Lung (tissue), 12 donors: ENCODE results near the gene JOSD2. TPM values are rescaled to one million over a fixed set of nuclear protein-coding genes. Genes with fewer than 3 reads are reported as not detected.

Source experiments
- ATAC-seq: fragments of 200-7000 bp; cut with Tn5 transposase; one replicate; pipeline ENCODE4 v1.9.1; 2020; ENCODE audit warnings: moderate number of reproducible peaks; ENCODE audit not compliant: insufficient read depth, low FRiP score
- DNase-seq, 3 donors: peaks; one replicate each; pipeline ENCODE4 v3.0.0-alpha.2; 2013 to 2017
- H3K27ac ChIP-seq, 2 donors: one replicate each; pipeline ENCODE4 v1.5.1; 2013; ENCODE audit warnings: mild to moderate bottlenecking in 2 of 2, moderate library complexity in 2 of 2, control low read depth in 1 of 2, inconsistent platforms in 1 of 2, low read depth in 1 of 2, low read length in 1 of 2
- H3K27me3 ChIP-seq, 3 donors: one replicate each; pipeline ENCODE4 v1.5.1; 2013; ENCODE audit warnings: low read length in 2 of 3; ENCODE audit not compliant: control insufficient read depth in 3 of 3, insufficient read depth in 3 of 3
- H3K36me3 ChIP-seq, 4 donors: one replicate each; pipeline ENCODE4 v1.5.1; 2013; ENCODE audit warnings: low read length in 4 of 4, mild to moderate bottlenecking in 1 of 4, moderate library complexity in 1 of 4; ENCODE audit not compliant: control insufficient read depth in 4 of 4, insufficient read depth in 4 of 4
- H3K4me1 ChIP-seq, 5 donors: one replicate each; pipeline ENCODE4 v1.5.1; 2013; ENCODE audit warnings: low read length in 5 of 5, mild to moderate bottlenecking in 2 of 5, moderate library complexity in 1 of 5; ENCODE audit not compliant: control insufficient read depth in 5 of 5, insufficient read depth in 5 of 5
- H3K4me3 ChIP-seq: one replicate; pipeline ENCODE4 v1.5.1; 2013; ENCODE audit warnings: mild to moderate bottlenecking, control low read depth, moderate library complexity
- H3K9ac ChIP-seq, 2 donors: one replicate each; pipeline ENCODE4 v1.5.1; 2013; ENCODE audit warnings: low read length in 2 of 2, control low read depth in 1 of 2; ENCODE audit not compliant: insufficient read depth in 1 of 2
- H3K9me3 ChIP-seq, 4 donors: one replicate each; pipeline ENCODE4 v1.5.1; 2013; ENCODE audit warnings: low read length in 3 of 4, mild to moderate bottlenecking in 1 of 4, moderate library complexity in 1 of 4; ENCODE audit not compliant: control insufficient read depth in 4 of 4, insufficient read depth in 3 of 4
- CTCF ChIP-seq: IDR thresholded peaks from 2 replicates; pipeline ENCODE4 v1.5.1; 2012; ENCODE audit warnings: mild to moderate bottlenecking; ENCODE audit errors: control extremely low read depth, extremely low read depth
- WGBS, 2 donors: extraction: QIAGEN DNeasy Blood & Tissue Kit; methylation state at CpG; one replicate each; pipeline ENCODE4 v1.1.7; 2013; 5-methylcytosine and 5-hydroxymethylcytosine counted together
- polyA plus RNA-seq, 2 donors: library from polyadenylated mRNA; stranded (reverse); fragments of 200-250 nt; gene quantifications; one replicate each; pipeline ENCODE4 v1.2.1, GENCODE V29; 2013
- total RNA-seq, 2 donors: library from RNA; depleted of rRNA in 1 of 2; stranded (reverse); fragments of >200 nt in 1 of 2; gene quantifications; one replicate each; pipeline ENCODE4 v1.2.1, GENCODE V29; 2014 to 2021
- donor health status: control.
- donor health status: control.
- donor health status: Bipolar disorder and iron deficiency.
- donor health status: healthy.
- donor health status: DM: yes; HTN: yes; CAD: no.

The JOSD2 gene
- total and polyA plus RNA-seq, 4 donors, result 9.8 to 76.8 (median 63.5) TPM

- no peak for TF ChIP-seq CTCF
- Histone ChIP-seq H3K27me3 (no peaks in the 10 kb centered on the region), H3K9me3 (peaks cover 0 to 1% (median 0%) of the 10 kb centered on the region in 4 donors), H3K9ac (no peak overlapping the region), H3K36me3 (peaks cover 0 to 8% (median 0%) of the 10 kb centered on the region in 4 donors), H3K27ac (no peak overlapping the region), H3K4me3 (no peak overlapping the region), H3K4me1 (peaks cover 0 to 10% (median 0%) of the 10 kb centered on the region in 5 donors)
- 83 to 92% methylated on average over 11 of the region's 11 CpGs for WGBS, 2 donors
- ATAC-seq (no peak), DNase-seq (no peak)
Measured at GRCh38 chr19:50509366-50509765, 1.6 kb downstream of the JOSD2 start.

DNA sequence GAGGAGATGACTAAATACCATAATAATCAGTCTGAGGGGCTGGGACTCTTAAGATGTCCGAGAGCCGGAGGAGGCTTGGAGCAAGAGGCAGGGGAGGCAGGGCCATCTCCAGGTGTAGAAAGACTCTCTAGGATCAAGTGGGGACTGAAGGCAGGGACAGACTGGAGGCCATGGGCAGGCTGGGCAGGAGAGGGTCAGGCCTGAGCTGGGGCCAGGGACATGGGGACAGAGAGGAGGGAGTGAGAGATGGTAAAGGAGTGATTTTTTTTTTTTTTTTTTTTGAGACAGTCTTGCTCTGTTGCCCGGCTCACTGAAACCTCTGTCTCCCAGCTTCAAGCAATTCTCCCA is 2.2 kb downstream of the JOSD2 start:
- H3K9ac ChIP-seq, result no peak overlapping the region
- H3K27ac ChIP-seq, result no peak overlapping the region
- no peak overlapping the region for H3K4me3 ChIP-seq
- peaks cover 0 to 8% (median 0%) of the 10 kb centered on the region in 4 donors for H3K36me3 ChIP-seq
- H3K27me3 ChIP-seq, result no peaks in the 10 kb centered on the region
- H3K4me1 ChIP-seq, result peaks cover 0 to 10% (median 0%) of the 10 kb centered on the region in 5 donors
- H3K9me3 ChIP-seq, result no peaks in the 10 kb centered on the region
- ATAC-seq, result no peak
- WGBS, 2 donors, result 88 to 94% methylated on average over 3 of the region's 3 CpGs
- DNase-seq, result no peak
- no peak for TF ChIP-seq CTCF

- 93 to 96% methylated on average over 8 of the region's 8 CpGs for WGBS, 2 donors
- Histone ChIP-seq H3K9me3 (no peaks in the 10 kb centered on the region), H3K4me3 (no peak overlapping the region), H3K9ac (no peak overlapping the region), H3K4me1 (peaks cover 0 to 10% (median 0%) of the 10 kb centered on the region in 5 donors), H3K36me3 (peaks cover 0 to 8% (median 0%) of the 10 kb centered on the region in 4 donors), H3K27me3 (no peaks in the 10 kb centered on the region), H3K27ac (no peak overlapping the region)
- DNase-seq (no peak), ATAC-seq (no peak)
- TF ChIP-seq CTCF, result no peak
Measured at GRCh38 chr19:50507376-50507775, 3.6 kb downstream of the JOSD2 start.

DNA sequence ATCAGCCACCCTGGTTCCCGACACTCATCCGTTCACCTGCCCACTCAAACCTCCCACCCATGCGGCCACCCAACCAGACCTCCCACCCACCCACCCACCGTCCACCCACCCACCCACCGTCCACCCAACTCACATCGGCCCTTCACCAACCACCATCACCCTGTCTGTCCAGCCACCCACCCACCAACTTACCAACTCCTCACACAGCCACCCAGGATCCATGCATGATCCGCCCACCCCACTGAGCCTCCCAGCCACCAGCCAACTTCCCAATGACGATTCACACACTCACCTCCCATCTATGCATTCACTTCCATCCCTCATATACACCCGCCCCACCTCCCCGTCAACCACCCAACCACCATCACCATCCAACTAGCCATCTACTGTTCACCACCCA is 4.3 kb downstream of the JOSD2 start:
- H3K27me3 ChIP-seq, result no peaks in the 10 kb centered on the region
- H3K9me3 ChIP-seq, result no peaks in the 10 kb centered on the region
- peaks cover 0 to 8% (median 0%) of the 10 kb centered on the region in 4 donors for H3K36me3 ChIP-seq
- peaks cover 0 to 10% (median 0%) of the 10 kb centered on the region in 5 donors for H3K4me1 ChIP-seq
- 93 to 95% methylated on average over 8 to 10 of the region's 10 CpGs for WGBS, 2 donors
- H3K4me3 ChIP-seq, result no peak overlapping the region
- ATAC-seq (no peak), DNase-seq (no peak)
- TF ChIP-seq CTCF, result no peak
- no peak overlapping the region for H3K9ac ChIP-seq
- H3K27ac ChIP-seq, result no peak overlapping the region
